Neural cell (in vitro differentiated cells): ENCODE results near the gene STX19. TPM values are rescaled to one million over a fixed set of nuclear protein-coding genes. Genes with fewer than 3 reads are reported as not detected.

Experiments used
- H2AFZ ChIP-seq: fragments of 200-600, 300-800 bp; sonication (generic), shearing (Covaris generic); 2 replicates; pipeline ENCODE4 v1.6.0; 2014; ENCODE audit warnings: low read depth, mild to moderate bottlenecking, antibody characterized with exemption, low read length, moderate library complexity
- H3F3A ChIP-seq: fragments of 200-600 bp; shearing (Covaris generic); 2 replicates; pipeline ENCODE4 v1.6.1; 2016; ENCODE audit warnings: mild to moderate bottlenecking, moderate library complexity, mixed read lengths, antibody characterized with exemption, low read length; ENCODE audit not compliant: insufficient read depth, poor library complexity, severe bottlenecking
- H3K27ac ChIP-seq: fragments of 200-600, 300-800 bp; sonication (generic), shearing (Covaris generic); 2 replicates; pipeline ENCODE4 v1.5.1; 2014; ENCODE audit warnings: mild to moderate bottlenecking, low read length, moderate library complexity
- H3K27me3 ChIP-seq: fragments of 300-800, 200-600 bp; sonication (generic), shearing (Covaris generic); 2 replicates; pipeline ENCODE4 v1.6.0; 2014; ENCODE audit warnings: mild to moderate bottlenecking, low read depth, low read length, moderate library complexity; ENCODE audit not compliant: insufficient read depth
- H3K36me3 ChIP-seq: fragments of 300-800, 200-600 bp; sonication (generic), shearing (Covaris generic); 2 replicates; pipeline ENCODE4 v1.5.1; 2014; ENCODE audit warnings: mild to moderate bottlenecking, antibody characterized with exemption, low read length, moderate library complexity; ENCODE audit not compliant: insufficient read depth
- H3K4me2 ChIP-seq: fragments of 300-800, 200-600 bp; sonication (generic), shearing (Covaris generic); 2 replicates; pipeline ENCODE4 v1.6.0; 2014; ENCODE audit warnings: mild to moderate bottlenecking, low read length
- H3K4me3 ChIP-seq: fragments of 300-800, 200-600 bp; sonication (generic), shearing (Covaris generic); 2 replicates; pipeline ENCODE4 v1.5.1; 2014; ENCODE audit warnings: mild to moderate bottlenecking, low read length, moderate library complexity
- H3K79me2 ChIP-seq: fragments of 200-600 bp; shearing (Covaris generic); replicated peaks from 2 replicates; pipeline ENCODE4 v1.6.0; 2014; ENCODE audit warnings: mild to moderate bottlenecking, low read length, moderate library complexity; ENCODE audit not compliant: insufficient read depth
- H3K9ac ChIP-seq: fragments of 300-800, 200-600 bp; sonication (generic), shearing (Covaris generic); 2 replicates; pipeline ENCODE4 v1.6.1; 2016; ENCODE audit warnings: mild to moderate bottlenecking, low read length, mixed read lengths
- H3K9me2 ChIP-seq: fragments of 200-600 bp; shearing (Covaris generic); 2 replicates; pipeline ENCODE4 v1.6.1; 2016; ENCODE audit warnings: mild to moderate bottlenecking, low read length, mixed read lengths; ENCODE audit not compliant: insufficient read depth
- H3K9me3 ChIP-seq: fragments of 200-600, 300-800 bp; sonication (generic), shearing (Covaris generic); 2 replicates; pipeline ENCODE4 v1.6.1; 2016; ENCODE audit warnings: mild to moderate bottlenecking, mixed run types, low read length, moderate library complexity, mixed read lengths
- H4K20me1 ChIP-seq: fragments of 200-600 bp; shearing (Covaris generic); 2 replicates; pipeline ENCODE4 v1.6.1; 2016; ENCODE audit warnings: mild to moderate bottlenecking, mixed run types; ENCODE audit not compliant: insufficient read depth
- CTCF ChIP-seq: fragments of 450-650 bp; IDR thresholded peaks from 2 replicates; pipeline ENCODE4 v1.5.1; 2014; ENCODE audit warnings: antibody characterized with exemption, mild to moderate bottlenecking, moderate library complexity; ENCODE audit not compliant: poor library complexity, severe bottlenecking
- EP300 ChIP-seq: fragments of 450-650 bp; conservative IDR thresholded peaks from 2 replicates; pipeline ENCODE4 v1.6.1; 2014; ENCODE audit warnings: antibody characterized with exemption, mild to moderate bottlenecking, moderate library complexity; ENCODE audit not compliant: poor library complexity, severe bottlenecking
- EZH2 ChIP-seq: fragments of 200-600, 300-800 bp; shearing (Covaris generic), sonication (generic); IDR thresholded peaks from 2 replicates; pipeline ENCODE4 v1.6.1; 2014; ENCODE audit warnings: antibody characterized with exemption, low read length, borderline replicate concordance, mild to moderate bottlenecking; ENCODE audit not compliant: insufficient read depth, poor library complexity, severe bottlenecking
- MXI1 ChIP-seq: fragments of 450-650 bp; conservative IDR thresholded peaks from 2 replicates; pipeline ENCODE4 v1.6.1; 2014; ENCODE audit warnings: antibody characterized with exemption, mild to moderate bottlenecking; ENCODE audit not compliant: poor library complexity, severe bottlenecking
- POLR2AphosphoS5 ChIP-seq: IDR thresholded peaks from 2 replicates; pipeline ENCODE4 v1.6.1; 2012
- RAD21 ChIP-seq: fragments of 450-650 bp; conservative IDR thresholded peaks from 2 replicates; pipeline ENCODE4 v1.6.1; 2014; ENCODE audit warnings: antibody characterized with exemption, mild to moderate bottlenecking, moderate library complexity
- REST ChIP-seq: IDR thresholded peaks from 2 replicates; pipeline ENCODE4 v1.6.1; 2012; ENCODE audit warnings: borderline replicate concordance
- SMC3 ChIP-seq: fragments of 450-650 bp; conservative IDR thresholded peaks from 2 replicates; pipeline ENCODE4 v1.6.1; 2014; ENCODE audit warnings: antibody characterized with exemption, mild to moderate bottlenecking, moderate library complexity; ENCODE audit not compliant: poor library complexity
- TAF1 ChIP-seq: IDR thresholded peaks from 2 replicates; pipeline ENCODE4 v1.6.1; 2012; ENCODE audit warnings: low read depth
- polyA plus RNA-seq: library from polyadenylated mRNA; depleted of rRNA; stranded (reverse); fragments of >200 nt; gene quantifications from 2 replicates; pipeline ENCODE4 v1.2.3, GENCODE V29; 2014

STX19 gene
- polyA plus RNA-seq, 1 donor from 2014 or later: not detected

DNA sequence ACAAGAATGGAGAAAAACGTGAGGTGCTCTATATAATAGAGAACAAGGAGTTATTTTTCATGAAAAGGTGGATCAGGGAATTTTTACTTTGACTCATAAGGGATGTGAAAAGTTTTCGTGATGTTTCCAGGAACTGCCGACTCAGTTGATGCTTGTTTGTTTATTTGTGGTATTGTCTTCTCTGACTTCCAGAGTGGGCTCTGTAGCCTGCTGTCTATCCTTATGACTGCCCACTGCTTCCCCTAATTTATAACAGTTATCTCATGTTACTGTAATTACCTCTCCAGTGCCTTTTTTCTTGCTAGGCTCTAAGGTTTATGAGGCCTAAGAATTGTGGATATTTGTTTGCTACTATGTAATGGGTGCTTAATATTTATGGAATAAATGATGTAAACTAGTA lies 36.2 kb downstream of the STX19 start:
- Histone ChIP-seq H3K36me3 (no peaks in the 10 kb centered on the region), H3K27me3 (no peaks in the 10 kb centered on the region), H3F3A (no peaks in the 10 kb centered on the region), H3K4me2 (no peak overlapping the region), H3K9ac (no peak overlapping the region), H3K9me2 (no peaks in the 10 kb centered on the region), H3K9me3 (no peaks in the 10 kb centered on the region), H4K20me1 (no peaks in the 10 kb centered on the region), H2AFZ (no peak overlapping the region), H3K79me2 (peaks cover 11% of the 10 kb centered on the region), H3K27ac (no peak overlapping the region), H3K4me3 (no peak overlapping the region)
- TF ChIP-seq MXI1 (no peak), REST (no peak)

DNA sequence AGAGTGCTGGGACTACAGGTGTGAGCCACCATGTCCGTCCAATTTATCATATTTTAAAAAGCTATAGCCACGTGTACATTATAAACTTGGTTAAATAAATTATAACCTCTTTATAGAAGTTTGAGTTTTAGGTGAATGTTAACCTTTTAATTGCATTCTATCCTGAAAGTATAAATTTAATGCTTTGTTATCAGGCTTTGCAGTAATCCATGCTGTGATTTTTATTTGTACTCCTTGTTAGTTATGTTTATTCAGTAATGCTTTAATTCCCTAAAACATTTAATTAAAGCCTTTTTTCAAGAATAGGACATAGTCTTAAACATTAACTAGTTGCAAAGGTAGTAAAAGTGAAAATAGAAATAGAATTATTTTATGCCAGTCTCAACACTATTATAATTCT lies 36.8 kb downstream of the STX19 start:
- Histone ChIP-seq H3K79me2 (peaks cover 11% of the 10 kb centered on the region), H3K9ac (no peak overlapping the region), H4K20me1 (no peaks in the 10 kb centered on the region), H3K27ac (no peak overlapping the region), H3K9me3 (no peaks in the 10 kb centered on the region), H3F3A (no peaks in the 10 kb centered on the region), H3K4me3 (no peak overlapping the region), H3K27me3 (no peaks in the 10 kb centered on the region), H3K36me3 (no peaks in the 10 kb centered on the region), H3K4me2 (no peak overlapping the region), H2AFZ (no peak overlapping the region), H3K9me2 (no peaks in the 10 kb centered on the region)
- no peak for TF ChIP-seq POLR2AphosphoS5
- no peak for TF ChIP-seq SMC3
- no peak for TF ChIP-seq EP300

- H3K27ac ChIP-seq: no peak overlapping the region
- H4K20me1 ChIP-seq: no peaks in the 10 kb centered on the region
- no peaks in the 10 kb centered on the region for H3F3A ChIP-seq
- no peaks in the 10 kb centered on the region for H3K9me2 ChIP-seq
- H3K9me3 ChIP-seq: no peaks in the 10 kb centered on the region
- H3K9ac ChIP-seq: no peak overlapping the region
- H3K27me3 ChIP-seq: no peaks in the 10 kb centered on the region
- peaks cover 32% of the 10 kb centered on the region for H3K79me2 ChIP-seq
- no peak overlapping the region for H2AFZ ChIP-seq
- no peaks in the 10 kb centered on the region for H3K36me3 ChIP-seq
- no peak overlapping the region for H3K4me3 ChIP-seq
- TF ChIP-seq MXI1 (no peak), REST (no peak), SMC3 (no peak), RAD21 (no peak), POLR2AphosphoS5 (no peak), TAF1 (no peak), EP300 (no peak), CTCF (no peak), EZH2 (no peak)
- no peak overlapping the region for H3K4me2 ChIP-seq
These were observed 39.2 kb downstream of the STX19 start for GRCh38 chr3:93989241-93989640.
